Measurements from ENCODE around the gene FAT4. TPM values are rescaled to one million over a fixed set of nuclear protein-coding genes. Genes with fewer than 3 reads are reported as not detected.

Gene FAT4
- total RNA-seq, 1 experiment from 2014 or later = 0.71 TPM

- no peaks in the 10 kb centered on the region for H3K79me2 ChIP-seq (ENCODE audit: insufficient read depth, low read length)
- H3K4me1 ChIP-seq (ENCODE audit: control insufficient read depth in 1 of 2, insufficient read depth in 2 of 2, low read length in 2 of 2) = peaks cover 11 to 15% of the 10 kb centered on the region in 2 experiments; a peak in 3 of 4 replicates
- H2AFZ ChIP-seq (ENCODE audit: low read depth, low read length, poor library complexity, severe bottlenecking) = no peak overlapping the region
- H3K36me3 ChIP-seq (ENCODE audit: control insufficient read depth in 1 of 2, insufficient read depth in 2 of 2, low read length in 2 of 2) = no peaks in the 10 kb centered on the region
- POLR2A ChIA-PET = no interaction called here
- H4K20me1 ChIP-seq (ENCODE audit: insufficient read depth) = no peaks in the 10 kb centered on the region
- CTCF ChIA-PET = no interaction called here
- ATAC-seq (no peak), DNase-seq (ENCODE audit: low read depth, low spot score) (no peak)
- no peak overlapping the region for H3K4me3 ChIP-seq (replicated peaks in 1 of 2; ENCODE audit: low read depth in 1 of 2, low read length in 2 of 2)
- no peaks in the 10 kb centered on the region for H3K9me2 ChIP-seq (ENCODE audit: insufficient read depth)
- H3K27me3 ChIP-seq (ENCODE audit: insufficient read depth, low read length) = no peaks in the 10 kb centered on the region
- RAD21 ChIA-PET (ENCODE audit: low non-redundant PET in 1 of 2, low total read pairs in 2 of 2, uncharacterized antibody in 2 of 2, unreplicated experiment in 2 of 2) = no interaction called here
- intact Hi-C loops (cut with micrococcal nuclease) = no loop called here
- TF ChIP-seq JUND (IDR thresholded peaks at IDR 0.05) = no peak
- no peak for TF ChIP-seq YY1 (IDR thresholded peaks at IDR 0.05; ENCODE audit: extremely low read depth, insufficient replicate concordance, low read depth, low read length)
- TF ChIP-seq, protein P1, sequence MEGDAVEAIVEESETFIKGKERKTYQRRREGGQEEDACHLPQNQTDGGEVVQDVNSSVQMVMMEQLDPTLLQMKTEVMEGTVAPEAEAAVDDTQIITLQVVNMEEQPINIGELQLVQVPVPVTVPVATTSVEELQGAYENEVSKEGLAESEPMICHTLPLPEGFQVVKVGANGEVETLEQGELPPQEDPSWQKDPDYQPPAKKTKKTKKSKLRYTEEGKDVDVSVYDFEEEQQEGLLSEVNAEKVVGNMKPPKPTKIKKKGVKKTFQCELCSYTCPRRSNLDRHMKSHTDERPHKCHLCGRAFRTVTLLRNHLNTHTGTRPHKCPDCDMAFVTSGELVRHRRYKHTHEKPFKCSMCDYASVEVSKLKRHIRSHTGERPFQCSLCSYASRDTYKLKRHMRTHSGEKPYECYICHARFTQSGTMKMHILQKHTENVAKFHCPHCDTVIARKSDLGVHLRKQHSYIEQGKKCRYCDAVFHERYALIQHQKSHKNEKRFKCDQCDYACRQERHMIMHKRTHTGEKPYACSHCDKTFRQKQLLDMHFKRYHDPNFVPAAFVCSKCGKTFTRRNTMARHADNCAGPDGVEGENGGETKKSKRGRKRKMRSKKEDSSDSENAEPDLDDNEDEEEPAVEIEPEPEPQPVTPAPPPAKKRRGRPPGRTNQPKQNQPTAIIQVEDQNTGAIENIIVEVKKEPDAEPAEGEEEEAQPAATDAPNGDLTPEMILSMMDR (IDR thresholded peaks at IDR 0.05 in 2 of 3, conservative IDR thresholded peaks at IDR 0.05 in 1 of 3; ENCODE audit: borderline replicate concordance in 1 of 3, insufficient read depth in 1 of 3, low read depth in 2 of 3, low read length in 2 of 3) = 0 out of 6 replicates have a peak, but pooled peaks of 1 of the 3 experiments have one; percentile 11
- TF ChIP-seq ZFX (IDR thresholded peaks at IDR 0.05) = no peak
- TF ChIP-seq POLR2AphosphoS5 (IDR thresholded peaks at IDR 0.05; ENCODE audit: low read depth, low read length) = no peak
- TF ChIP-seq ZNF274 (IDR thresholded peaks at IDR 0.05; ENCODE audit: low read depth, low read length) = no peak
- TF ChIP-seq ATF3 (IDR thresholded peaks at IDR 0.05) = no peak
- TF ChIP-seq SIN3A (IDR thresholded peaks at IDR 0.05; ENCODE audit: low read depth) = no peak
- TF ChIP-seq SRF (IDR thresholded peaks at IDR 0.05; ENCODE audit: low read depth) = no peak
- H3K27ac ChIP-seq (ENCODE audit: low read depth, low read length) = no peak overlapping the region
- BruUV-seq (replicated peaks) = no TSS peak
- H3K9ac ChIP-seq (ENCODE audit: low read length) = no peak overlapping the region
- H3K4me2 ChIP-seq (ENCODE audit: low read length) = no peak overlapping the region
- no peaks in the 10 kb centered on the region for H3K9me3 ChIP-seq (ENCODE audit: control insufficient read depth in 1 of 2, insufficient read depth in 1 of 2, low read depth in 1 of 2, low read length in 2 of 2)
Measured at GRCh38 chr4:125316791-125317524, 2.2 kb downstream of the FAT4 start.

Data from HCT116 (cell line).